ENCODE results near the gene SAMD13.

DNA sequence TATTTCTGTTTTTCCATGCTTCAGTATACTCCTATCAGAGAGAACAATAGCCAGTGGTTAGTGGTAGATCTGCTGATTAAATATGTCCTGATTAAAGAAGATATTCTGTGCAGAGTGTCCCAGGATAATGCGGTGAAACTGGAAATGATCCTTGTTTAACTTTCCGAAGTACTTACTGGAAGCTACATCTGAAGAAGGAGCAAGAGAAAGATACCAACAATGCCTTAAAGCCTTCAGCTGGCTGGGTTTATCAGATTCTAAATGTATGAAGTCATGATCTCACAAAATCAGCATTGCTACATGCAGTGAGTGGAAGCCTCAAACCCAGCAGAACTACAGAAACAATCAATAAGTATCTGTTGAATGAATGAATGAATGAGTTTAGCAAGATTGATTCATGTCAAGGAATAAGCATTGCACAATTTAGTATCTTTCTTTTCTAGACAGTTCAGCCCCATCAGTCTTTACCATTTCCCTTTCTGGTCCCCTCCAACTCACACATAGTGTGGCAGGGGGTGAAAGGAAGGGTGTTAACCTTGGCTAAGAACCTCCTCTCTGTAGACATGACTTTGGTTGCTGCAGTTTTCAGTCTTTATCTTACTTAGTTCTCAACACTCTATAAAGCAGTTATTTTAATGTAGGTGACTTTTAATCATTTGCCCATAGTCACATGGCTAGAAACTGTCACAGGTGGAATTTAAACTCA is 72.1 kb downstream of the SAMD13 start:
- TF ChIP-seq, protein P1, sequence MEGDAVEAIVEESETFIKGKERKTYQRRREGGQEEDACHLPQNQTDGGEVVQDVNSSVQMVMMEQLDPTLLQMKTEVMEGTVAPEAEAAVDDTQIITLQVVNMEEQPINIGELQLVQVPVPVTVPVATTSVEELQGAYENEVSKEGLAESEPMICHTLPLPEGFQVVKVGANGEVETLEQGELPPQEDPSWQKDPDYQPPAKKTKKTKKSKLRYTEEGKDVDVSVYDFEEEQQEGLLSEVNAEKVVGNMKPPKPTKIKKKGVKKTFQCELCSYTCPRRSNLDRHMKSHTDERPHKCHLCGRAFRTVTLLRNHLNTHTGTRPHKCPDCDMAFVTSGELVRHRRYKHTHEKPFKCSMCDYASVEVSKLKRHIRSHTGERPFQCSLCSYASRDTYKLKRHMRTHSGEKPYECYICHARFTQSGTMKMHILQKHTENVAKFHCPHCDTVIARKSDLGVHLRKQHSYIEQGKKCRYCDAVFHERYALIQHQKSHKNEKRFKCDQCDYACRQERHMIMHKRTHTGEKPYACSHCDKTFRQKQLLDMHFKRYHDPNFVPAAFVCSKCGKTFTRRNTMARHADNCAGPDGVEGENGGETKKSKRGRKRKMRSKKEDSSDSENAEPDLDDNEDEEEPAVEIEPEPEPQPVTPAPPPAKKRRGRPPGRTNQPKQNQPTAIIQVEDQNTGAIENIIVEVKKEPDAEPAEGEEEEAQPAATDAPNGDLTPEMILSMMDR (IDR thresholded peaks at IDR 0.05): no peak
- TF ChIP-seq POLR2AphosphoS5 (IDR thresholded peaks at IDR 0.05) (no peak), POLR2A (IDR thresholded peaks at IDR 0.05) (no peak)

Measured in sigmoid colon (tissue), 4 donors.